HCT116 (cell line): ENCODE data around the gene CST6.

Experiments used
- JUND ChIP-seq: IDR thresholded peaks from 2 replicates; pipeline ENCODE4 v1.6.1; 2012
- POLR2A ChIP-seq: IDR thresholded peaks from 2 replicates; pipeline ENCODE4 v1.7.0; 2011; ENCODE audit warnings: borderline replicate concordance; ENCODE audit not compliant: insufficient read depth, insufficient read length; ENCODE audit errors: extremely low read depth
- TF ChIP-seq, protein P1 (sequence below), 3 experiments: fragments of 200-600 bp in 1 of 3; sonication (generic) in 1 of 3; IDR thresholded peaks in 2 of 3; conservative IDR thresholded peaks in 1 of 3; 2 replicates each; pipeline ENCODE4 v1.5.1; 2012 to 2017; ENCODE audit warnings: low read depth in 2 of 3, low read length in 2 of 3, antibody characterized with exemption in 1 of 3, borderline replicate concordance in 1 of 3, control low read depth in 1 of 3, mild to moderate bottlenecking in 1 of 3, mixed read lengths in 1 of 3, mixed run types in 1 of 3, moderate library complexity in 1 of 3; ENCODE audit not compliant: insufficient read depth in 1 of 3
- TF ChIP-seq, protein P2 (sequence below): IDR thresholded peaks from 2 replicates; pipeline ENCODE4 v1.6.1; 2012

DNA sequence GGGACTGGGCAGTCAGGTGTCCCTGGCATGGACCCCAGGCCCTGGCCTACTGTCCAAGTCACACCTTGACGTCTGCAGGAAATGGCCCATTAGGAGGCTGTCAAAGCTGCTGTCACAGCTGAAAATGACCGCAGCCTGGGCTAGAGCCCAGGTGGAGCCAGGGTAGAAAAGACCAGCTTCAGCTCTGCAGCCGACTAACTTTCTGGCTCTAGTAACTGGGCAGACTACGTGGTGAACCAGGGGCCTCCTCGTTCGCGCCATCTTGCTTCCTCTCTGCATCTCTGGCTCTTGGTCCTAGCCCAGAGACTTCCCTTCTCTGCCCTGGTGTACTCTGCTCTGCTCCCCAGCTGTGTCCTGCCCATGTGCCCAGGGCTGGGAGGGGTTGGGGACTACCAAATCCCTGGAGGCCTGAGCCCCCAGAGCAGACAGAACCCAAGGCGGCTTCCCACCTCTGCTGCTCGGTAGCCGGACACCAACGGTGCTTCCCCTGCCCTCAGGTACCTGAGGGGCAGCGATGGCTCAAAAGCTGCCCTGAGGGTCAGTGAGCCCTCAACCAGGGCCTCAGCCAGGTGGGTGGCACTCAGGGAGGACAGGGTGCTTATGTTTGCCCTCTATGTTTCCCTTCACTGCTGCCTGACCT, 30.6 kb upstream of the CST6 start:
- TF ChIP-seq, protein P1, sequence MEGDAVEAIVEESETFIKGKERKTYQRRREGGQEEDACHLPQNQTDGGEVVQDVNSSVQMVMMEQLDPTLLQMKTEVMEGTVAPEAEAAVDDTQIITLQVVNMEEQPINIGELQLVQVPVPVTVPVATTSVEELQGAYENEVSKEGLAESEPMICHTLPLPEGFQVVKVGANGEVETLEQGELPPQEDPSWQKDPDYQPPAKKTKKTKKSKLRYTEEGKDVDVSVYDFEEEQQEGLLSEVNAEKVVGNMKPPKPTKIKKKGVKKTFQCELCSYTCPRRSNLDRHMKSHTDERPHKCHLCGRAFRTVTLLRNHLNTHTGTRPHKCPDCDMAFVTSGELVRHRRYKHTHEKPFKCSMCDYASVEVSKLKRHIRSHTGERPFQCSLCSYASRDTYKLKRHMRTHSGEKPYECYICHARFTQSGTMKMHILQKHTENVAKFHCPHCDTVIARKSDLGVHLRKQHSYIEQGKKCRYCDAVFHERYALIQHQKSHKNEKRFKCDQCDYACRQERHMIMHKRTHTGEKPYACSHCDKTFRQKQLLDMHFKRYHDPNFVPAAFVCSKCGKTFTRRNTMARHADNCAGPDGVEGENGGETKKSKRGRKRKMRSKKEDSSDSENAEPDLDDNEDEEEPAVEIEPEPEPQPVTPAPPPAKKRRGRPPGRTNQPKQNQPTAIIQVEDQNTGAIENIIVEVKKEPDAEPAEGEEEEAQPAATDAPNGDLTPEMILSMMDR (IDR thresholded peaks at IDR 0.05 in 2 of 3, conservative IDR thresholded peaks at IDR 0.05 in 1 of 3; ENCODE audit: borderline replicate concordance in 1 of 3, insufficient read depth in 1 of 3, low read depth in 2 of 3, low read length in 2 of 3) = no peak
- TF ChIP-seq POLR2A = no peak
- TF ChIP-seq, protein P2, sequence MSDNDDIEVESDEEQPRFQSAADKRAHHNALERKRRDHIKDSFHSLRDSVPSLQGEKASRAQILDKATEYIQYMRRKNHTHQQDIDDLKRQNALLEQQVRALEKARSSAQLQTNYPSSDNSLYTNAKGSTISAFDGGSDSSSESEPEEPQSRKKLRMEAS = no peak
- TF ChIP-seq JUND = no peak
